AG09319 (cell line): Measurements from ENCODE around the gene HCAR3.
"Not testable (repeated sequence)": the region's sequence is repeated elsewhere in the genome, so short reads cannot be mapped to it uniquely, and the experiment has no call there.

Experiments
- DNase-seq: peaks from one replicate; pipeline ENCODE4 v3.0.0-alpha.2; 2010; ENCODE audit warnings: low read depth; ENCODE audit errors: extremely low read depth
- TF ChIP-seq, protein P1 (sequence below): IDR thresholded peaks from 2 replicates; pipeline ENCODE4 v1.5.1; 2011; ENCODE audit warnings: low read depth, mild to moderate bottlenecking, inconsistent platforms, low read length, moderate library complexity

The HCAR3 gene

DNA sequence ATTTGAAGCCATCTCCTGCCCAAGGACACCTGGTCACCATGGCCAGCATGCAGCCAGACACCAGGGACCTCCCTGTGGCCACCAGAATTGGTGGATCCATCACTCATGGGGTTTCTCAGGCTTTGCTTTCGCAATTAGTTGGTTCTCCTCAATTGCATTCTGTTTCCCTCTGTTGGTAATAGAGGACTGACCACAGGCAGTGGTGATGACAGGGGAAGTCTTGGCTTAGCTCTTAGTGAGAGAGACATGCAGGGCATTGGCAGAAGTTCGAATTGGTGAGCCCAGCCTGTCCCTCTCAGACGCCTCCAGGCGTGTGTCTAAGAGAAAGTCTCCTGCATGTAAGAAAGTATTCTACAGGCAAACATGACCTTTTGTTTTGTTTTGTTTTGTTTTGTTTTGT lies 34.8 kb downstream of the HCAR3 start:
- TF ChIP-seq, protein P1, sequence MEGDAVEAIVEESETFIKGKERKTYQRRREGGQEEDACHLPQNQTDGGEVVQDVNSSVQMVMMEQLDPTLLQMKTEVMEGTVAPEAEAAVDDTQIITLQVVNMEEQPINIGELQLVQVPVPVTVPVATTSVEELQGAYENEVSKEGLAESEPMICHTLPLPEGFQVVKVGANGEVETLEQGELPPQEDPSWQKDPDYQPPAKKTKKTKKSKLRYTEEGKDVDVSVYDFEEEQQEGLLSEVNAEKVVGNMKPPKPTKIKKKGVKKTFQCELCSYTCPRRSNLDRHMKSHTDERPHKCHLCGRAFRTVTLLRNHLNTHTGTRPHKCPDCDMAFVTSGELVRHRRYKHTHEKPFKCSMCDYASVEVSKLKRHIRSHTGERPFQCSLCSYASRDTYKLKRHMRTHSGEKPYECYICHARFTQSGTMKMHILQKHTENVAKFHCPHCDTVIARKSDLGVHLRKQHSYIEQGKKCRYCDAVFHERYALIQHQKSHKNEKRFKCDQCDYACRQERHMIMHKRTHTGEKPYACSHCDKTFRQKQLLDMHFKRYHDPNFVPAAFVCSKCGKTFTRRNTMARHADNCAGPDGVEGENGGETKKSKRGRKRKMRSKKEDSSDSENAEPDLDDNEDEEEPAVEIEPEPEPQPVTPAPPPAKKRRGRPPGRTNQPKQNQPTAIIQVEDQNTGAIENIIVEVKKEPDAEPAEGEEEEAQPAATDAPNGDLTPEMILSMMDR, result no peak
- DNase-seq, result peak; percentile 38

DNA sequence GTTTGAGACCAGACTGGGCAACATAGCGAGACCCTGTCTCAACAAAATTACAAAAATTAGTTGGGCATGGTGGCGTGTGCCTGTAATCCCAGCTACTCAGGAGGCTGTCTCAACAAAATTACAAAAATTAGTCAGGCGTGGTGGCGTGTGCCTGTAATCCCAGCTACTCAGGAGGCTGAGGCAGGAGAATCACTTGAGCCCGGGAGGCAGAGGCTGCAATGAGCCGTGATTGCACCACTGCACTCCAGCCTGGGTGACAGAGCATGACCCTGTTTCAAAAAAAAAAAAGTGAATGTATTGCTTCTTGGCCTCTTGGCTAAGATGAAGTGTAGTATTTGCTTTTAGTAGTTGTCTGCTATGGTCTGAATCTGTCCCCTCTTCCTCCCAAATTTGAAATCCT lies 35.6 kb downstream of the HCAR3 start:
- DNase-seq, result not testable (repeated sequence)

DNA sequence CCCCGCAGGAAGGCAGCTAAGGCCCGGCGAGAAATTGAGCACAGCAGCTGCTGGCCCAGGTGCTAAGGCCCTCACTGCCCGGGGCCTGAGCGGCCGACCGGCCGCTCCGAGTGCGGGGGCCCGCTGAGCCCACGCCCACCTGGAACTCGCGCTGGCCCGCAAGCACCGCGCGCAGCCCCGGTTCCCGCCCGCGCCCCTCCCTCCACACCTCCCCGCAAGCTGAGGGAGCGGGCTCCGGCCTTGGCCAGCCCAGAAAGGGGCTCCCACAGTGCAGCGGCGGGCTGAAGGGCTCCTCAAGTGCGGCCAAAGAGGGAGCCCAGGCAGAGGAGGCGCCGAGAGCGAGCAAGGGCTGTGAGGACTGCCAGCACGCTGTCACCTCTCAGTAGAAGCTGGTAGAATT lies 39.8 kb downstream of the HCAR3 start:
- not testable (repeated sequence) for DNase-seq

DNA sequence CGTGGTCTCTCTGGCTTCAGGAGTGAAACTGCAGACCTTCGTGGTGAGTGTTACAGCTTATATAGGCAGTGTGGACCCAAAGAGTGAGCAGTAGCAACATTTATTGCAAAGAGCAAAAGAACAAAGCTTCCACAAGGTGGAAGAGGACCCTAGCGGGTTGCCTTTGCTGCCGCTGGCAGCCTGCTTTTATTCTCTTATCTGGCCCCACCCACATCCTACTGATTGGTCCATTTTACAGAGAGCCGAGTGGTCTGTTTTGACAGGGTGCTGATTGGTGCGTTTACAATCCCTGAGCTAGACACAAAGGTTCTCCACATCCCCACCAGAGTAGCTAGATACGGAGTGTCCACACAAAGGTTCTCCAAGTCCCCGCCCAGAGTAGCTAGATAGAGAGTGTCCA lies 40.6 kb downstream of the HCAR3 start:
- not testable (repeated sequence) for DNase-seq

DNA sequence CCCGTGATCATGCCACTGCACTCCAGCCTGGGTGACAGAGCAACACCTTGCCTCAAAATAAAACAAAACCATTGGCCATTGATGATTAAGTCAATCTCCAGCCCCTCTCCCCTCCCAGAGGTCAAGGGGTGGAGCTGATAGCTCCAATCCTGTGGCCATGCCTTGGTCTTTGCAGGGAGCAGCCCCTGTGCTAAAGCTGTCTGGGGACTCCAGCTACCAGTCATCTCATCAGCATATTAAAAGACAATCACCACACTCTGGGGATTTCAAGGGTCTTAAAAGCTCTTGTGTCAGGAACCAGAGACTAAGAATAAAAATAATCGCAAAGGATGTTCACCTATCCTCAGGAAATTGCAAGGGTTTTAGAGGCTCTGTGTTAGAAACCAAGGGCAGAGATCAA lies 44.1 kb downstream of the HCAR3 start:
- no peak for DNase-seq
- TF ChIP-seq, protein P1, result no peak

DNA sequence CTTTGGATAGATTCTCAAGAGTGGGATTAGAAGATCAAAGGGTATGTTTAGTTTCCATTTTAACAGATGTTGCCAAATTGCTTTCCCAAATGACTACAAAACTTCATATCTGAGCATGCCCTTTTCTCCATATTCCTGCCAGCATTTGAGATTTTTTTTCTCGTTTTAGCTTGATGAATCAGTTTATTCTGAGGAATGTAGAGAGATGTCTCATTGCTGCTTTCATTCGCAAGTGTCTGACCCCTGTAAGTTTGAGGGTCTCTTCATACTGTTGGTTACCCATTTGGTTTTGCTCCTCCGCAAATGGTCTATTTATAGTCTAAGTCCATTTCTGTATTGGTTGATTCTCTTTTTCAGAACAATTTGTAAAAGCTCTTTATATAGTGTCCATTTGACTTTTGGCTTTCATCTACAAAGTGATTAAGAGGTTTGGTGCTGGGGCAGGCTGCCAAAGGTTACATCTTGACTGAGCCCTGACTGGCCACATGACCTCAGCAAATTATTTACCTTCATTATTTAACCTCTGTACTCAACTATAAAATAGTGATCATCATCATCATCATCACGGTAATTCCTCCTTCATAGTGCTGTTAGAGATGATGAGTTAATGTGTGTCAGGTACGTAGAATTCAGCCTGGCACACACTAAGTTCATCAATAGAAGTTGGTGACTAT lies 47.1 kb downstream of the HCAR3 start:
- TF ChIP-seq, protein P1, result no peak
- no peak for DNase-seq

DNA sequence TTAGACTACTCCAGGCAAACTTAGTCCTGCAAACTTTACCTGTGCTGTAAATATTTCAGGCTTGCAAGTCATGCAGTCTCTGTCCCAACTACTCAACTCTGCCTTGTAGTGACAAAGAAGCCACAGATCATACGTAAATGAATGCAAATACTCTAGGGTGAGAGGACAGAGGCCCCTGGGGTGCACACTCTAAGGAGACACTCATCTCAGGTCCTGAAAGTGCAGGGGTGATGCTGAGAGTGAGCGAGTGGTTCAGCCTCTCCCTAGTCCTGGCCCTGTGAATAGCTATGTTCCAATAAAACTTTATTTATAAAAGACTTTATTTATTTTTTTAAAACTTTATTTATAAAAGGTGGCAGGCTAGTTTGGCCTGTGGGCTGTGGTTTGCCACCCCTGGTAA lies 48.3 kb downstream of the HCAR3 start:
- TF ChIP-seq, protein P1, result no peak
- no peak for DNase-seq

DNA sequence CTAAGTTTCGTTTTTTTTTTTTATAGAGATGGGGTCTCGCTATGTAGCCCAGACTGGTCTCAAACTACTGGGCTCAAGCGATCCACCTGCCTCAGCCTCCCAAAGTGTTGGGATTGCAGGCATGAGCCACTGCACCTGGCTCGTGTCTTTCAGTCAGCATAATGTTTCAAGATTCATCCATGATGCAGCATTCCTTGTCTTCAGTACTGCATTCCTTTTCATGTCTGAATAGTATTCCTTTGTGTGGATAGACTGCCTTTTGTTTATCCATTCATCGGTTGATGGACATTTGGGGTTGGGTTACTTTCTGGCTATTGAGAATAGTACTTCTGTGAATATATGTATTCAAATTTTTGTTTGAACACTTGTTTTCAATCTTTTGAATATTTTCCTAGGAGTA lies 50.9 kb downstream of the HCAR3 start:
- TF ChIP-seq, protein P1, result no peak
- no peak for DNase-seq

DNA sequence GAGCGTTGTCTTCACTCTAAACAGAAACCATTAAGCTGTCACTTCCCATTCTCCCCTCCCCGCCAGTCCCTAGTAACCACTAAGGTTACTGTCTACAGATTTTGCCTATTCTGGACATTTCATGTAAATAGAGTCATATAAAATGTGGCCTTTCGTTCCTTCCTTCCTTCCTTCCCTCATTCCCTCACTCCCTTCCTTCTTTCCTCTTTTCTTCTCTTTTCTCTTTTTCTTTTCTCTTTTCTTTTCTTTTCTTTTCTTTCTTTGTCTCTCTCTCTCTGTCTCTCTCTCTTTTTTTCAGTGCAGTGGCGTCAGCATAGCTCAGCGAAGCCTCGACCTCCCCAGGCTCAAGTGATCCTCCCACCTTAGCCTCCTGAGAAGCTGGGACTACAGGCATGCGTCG lies 51.3 kb downstream of the HCAR3 start:
- TF ChIP-seq, protein P1, result no peak
- DNase-seq, result no peak
